ENCODE results near the gene PGAP6. TPM values are rescaled to one million over a fixed set of nuclear protein-coding genes. Genes with fewer than 3 reads are reported as not detected.
"Not testable (repeated sequence)": the region's sequence is repeated elsewhere in the genome, so short reads cannot be mapped to it uniquely, and the experiment has no call there.

Gene PGAP6, protein sequence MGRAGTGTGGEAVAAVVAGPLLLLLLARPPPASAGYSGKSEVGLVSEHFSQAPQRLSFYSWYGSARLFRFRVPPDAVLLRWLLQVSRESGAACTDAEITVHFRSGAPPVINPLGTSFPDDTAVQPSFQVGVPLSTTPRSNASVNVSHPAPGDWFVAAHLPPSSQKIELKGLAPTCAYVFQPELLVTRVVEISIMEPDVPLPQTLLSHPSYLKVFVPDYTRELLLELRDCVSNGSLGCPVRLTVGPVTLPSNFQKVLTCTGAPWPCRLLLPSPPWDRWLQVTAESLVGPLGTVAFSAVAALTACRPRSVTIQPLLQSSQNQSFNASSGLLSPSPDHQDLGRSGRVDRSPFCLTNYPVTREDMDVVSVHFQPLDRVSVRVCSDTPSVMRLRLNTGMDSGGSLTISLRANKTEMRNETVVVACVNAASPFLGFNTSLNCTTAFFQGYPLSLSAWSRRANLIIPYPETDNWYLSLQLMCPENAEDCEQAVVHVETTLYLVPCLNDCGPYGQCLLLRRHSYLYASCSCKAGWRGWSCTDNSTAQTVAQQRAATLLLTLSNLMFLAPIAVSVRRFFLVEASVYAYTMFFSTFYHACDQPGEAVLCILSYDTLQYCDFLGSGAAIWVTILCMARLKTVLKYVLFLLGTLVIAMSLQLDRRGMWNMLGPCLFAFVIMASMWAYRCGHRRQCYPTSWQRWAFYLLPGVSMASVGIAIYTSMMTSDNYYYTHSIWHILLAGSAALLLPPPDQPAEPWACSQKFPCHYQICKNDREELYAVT
- 34.2 and 35.5 TPM in 2 replicates for total RNA-seq (2014; rRNA removed; shearing (Covaris generic); ENCODE audit: low replicate concordance)

DNA sequence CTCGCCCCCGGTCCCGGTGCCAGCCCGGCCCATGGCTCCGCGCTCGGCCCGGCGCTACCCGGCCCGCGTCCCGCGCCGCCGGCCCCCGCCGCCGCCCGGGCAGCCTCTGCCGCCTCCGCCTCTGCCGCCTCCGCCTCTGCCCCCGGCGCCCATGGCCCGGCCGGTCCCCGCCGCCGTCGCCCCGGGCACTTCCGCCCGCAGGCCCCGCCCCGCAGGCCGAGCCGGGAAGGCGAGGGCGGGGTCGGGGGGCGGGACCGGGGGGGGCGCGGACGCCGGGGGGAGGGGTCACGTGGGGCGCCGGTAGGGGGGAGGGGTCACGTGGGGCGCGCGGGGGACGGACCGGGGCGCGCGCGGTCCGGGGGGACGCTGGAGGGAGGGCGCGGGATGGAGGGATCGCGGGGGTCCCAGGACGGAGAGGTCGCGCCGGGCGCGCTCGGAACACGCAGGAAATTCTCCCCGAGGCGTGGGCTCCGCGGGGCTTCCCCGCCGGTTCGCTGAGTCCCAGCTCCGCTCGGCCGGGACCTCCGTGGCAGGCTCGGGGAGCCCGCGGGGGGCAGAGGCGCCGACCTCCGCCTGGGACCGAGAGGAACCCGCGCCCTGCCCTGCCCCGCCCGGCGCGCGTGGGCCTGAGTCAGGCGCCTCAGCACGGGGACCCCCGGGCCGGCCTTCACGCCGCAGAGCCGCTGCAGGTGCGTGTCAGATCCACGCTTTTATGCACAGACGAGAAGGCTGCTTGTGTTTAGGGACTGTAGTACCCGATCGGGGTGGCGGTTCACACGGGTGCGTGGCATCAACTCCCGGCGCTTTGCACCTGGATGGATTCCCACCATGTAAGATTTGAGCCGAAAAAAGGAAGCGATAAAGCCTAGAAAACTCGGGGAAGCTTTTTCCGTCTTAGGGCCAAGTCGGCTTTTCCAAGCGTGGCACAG lies at the start of gene PGAP6:
PGAP6 (minus strand) TSS at position 190 of the 929 bp plus-strand sequence; CDS start at position 33, 157 bp downstream.
- H3K27me3 ChIP-seq = no peaks in the 10 kb centered on the region
- no peaks in the 10 kb centered on the region for H3K9me3 ChIP-seq
- DNase-seq = peak; percentile 63
- H3K36me3 ChIP-seq = no peaks in the 10 kb centered on the region; the same call in none of the 2 replicates
- peak within 1 kb of the TSS; percentile 73 for H3K4me3 ChIP-seq

DNA sequence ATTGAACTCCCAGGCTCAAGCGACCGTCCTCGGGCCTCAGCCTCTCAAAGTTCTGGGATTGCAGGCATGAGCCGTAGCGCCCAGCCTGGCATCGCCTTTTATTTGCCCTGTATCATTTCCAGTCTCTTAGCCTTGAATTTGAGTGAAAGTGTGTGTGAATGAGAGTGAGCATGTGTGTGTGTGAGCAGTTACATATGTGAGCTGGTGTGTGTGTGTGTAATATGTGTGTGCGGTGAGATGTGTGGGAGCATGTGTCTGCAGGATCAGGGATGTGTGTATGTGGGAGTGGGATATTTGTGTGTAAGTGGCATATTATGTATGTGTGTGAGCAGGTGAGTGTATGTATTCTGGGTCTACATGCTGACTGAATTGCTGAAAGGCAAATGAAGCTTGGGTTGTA lies 49.1 kb upstream of the PGAP6 start:
- no peaks in the 10 kb centered on the region for H3K9me3 ChIP-seq
- peaks cover 16% of the 10 kb centered on the region for H3K36me3 ChIP-seq
- no peaks in the 10 kb centered on the region for H3K27me3 ChIP-seq
- DNase-seq = no peak
- H3K4me3 ChIP-seq = no peak overlapping the region

DNA sequence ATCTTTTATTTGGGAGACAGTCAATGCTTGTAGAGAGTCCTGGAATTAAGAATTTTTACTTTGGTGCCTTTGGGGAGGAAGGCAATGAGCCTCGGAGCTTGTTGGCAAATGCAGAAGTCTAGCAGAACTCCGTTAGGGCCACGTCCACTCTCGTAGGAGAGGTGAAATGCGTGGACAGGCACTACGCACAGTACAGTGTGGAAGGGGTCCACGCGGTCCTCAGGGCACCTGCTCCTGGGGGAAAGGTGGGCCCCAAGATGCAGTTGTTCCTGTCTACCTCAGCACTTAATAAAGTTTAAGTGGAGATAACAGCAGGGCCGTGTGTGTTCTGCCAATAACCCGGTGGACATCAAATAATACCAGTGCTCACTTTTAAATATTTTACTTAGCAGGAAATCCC lies 45.5 kb upstream of the PGAP6 start:
- no peaks in the 10 kb centered on the region for H3K9me3 ChIP-seq
- DNase-seq = no peak
- H3K4me3 ChIP-seq = peak overlapping the region; percentile 71
- no peaks in the 10 kb centered on the region for H3K27me3 ChIP-seq
- peaks cover 11% of the 10 kb centered on the region for H3K36me3 ChIP-seq

DNA sequence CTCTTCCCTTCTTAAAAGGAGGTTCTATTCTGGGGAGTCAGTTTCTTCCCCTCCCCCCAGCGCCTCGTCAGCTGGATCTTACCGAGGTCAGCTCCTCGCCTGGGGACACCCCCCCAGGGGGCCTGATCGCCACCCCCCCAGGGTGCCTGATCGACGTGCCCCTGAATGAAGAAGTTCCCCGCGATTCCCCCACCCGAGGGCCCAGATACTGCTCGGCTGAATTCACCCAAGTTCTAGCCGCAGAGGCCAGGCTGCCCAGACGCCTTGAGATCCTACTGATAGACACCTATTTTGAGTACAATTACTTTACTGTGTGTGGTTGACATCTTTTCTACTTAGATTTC lies 45.1 kb upstream of the PGAP6 start:
- peak overlapping the region; percentile 71 for H3K4me3 ChIP-seq
- no peaks in the 10 kb centered on the region for H3K27me3 ChIP-seq
- no peaks in the 10 kb centered on the region for H3K9me3 ChIP-seq
- peaks cover 11% of the 10 kb centered on the region for H3K36me3 ChIP-seq
- no peak for DNase-seq

DNA sequence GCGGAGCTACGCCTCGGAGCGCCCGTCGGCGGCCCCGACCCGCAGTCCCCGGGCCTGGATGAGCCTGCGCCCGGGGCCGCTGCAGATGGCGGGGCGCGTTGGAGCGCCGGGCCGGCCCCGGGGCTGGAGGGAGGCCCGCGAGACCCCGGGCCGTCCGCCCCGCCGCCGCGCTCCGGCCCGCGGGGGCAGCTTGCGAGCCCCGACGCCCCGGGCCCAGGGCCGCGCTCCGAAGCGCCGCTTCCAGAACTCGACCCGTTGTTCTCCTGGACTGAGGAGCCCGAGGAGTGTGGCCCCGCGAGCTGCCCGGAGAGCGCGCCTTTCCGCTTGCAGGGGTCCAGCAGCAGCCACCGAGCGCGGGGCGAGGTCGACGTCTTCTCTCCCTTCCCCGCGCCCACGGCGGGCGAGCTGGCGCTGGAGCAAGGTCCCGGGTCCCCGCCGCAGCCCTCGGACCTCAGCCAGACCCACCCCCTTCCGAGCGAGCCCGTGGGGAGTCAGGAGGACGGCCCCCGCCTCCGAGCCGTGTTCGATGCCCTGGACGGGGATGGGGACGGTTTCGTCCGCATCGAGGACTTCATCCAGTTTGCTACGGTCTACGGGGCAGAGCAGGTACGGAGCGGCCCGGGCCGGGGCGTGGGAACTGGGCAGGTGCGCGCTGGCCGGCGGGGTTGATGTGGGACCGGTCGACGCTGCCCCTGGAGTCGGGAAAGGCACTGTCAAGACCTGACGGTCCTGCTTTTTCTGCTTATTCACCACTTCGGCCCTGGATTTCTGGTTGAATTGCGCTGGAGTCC lies 44.5 kb upstream of the PGAP6 start:
- H3K27me3 ChIP-seq = no peaks in the 10 kb centered on the region
- no peak for DNase-seq
- no peaks in the 10 kb centered on the region for H3K9me3 ChIP-seq
- peaks cover 11% of the 10 kb centered on the region for H3K36me3 ChIP-seq
- peak overlapping the region; percentile 71 for H3K4me3 ChIP-seq

DNA sequence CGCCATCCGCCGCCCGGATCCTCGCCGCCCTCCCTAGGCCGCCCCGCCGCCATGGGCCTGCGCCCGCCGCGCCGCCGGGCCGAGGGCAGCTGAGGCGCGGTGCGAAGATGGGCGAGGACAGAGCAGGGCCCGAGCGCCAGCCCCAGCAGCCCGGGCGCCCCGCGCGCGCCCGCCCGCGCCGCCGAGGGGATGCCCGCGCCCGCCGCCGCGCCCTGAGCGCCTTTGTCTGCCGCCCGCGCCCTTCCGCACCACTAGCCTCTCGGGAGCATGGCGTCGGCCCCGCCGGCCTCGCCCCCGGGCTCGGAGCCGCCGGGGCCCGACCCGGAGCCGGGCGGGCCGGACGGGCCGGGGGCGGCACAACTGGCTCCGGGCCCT lies 43.9 kb upstream of the PGAP6 start:
- DNase-seq = no peak
- no peaks in the 10 kb centered on the region for H3K27me3 ChIP-seq
- H3K4me3 ChIP-seq = peak overlapping the region; percentile 57
- H3K9me3 ChIP-seq = no peaks in the 10 kb centered on the region
- peaks cover 11% of the 10 kb centered on the region for H3K36me3 ChIP-seq

DNA sequence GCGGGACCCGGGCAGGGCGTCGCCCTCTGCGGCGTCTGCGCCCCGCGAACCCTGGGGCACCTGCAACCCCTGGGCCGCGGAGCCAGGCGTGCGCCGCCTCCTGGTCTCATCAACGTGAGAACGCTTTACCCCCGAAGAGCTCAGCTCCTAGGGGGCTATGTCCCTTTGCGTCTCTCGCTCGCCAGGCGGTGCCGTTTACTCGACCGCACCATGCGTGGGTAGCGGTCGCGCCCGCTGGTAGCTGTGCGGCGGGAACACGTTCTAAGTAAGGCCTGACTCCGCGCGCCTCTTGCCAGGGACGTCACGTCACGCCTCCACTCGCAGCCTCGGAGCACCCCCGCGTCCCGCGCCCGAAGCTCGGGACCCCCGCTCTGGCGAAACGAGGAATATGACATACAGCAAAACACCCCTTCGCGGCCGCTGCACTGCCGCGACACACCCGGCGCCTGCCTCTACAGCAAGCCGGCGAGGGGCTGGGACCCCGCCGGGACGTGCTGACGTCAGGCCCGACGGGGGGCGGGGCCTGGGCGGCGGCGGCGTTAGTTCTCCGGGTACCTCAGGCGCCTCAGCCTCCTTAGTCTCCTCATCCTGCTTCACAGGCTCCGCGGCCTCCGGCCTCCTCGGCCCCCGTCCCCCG lies 43.4 kb upstream of the PGAP6 start, which contains the start of gene RAB11FIP3:
RAB11FIP3 (plus strand) TSS at position 568 of the 637 bp plus-strand sequence. CDS start 358 bp downstream, outside the sequence.
- Histone ChIP-seq H3K27me3 (no peaks in the 10 kb centered on the region), H3K36me3 (peaks cover 11% of the 10 kb centered on the region), H3K9me3 (no peaks in the 10 kb centered on the region), H3K4me3 (peak within 1 kb of the TSS; percentile 71)
- DNase-seq = peak; percentile 89

DNA sequence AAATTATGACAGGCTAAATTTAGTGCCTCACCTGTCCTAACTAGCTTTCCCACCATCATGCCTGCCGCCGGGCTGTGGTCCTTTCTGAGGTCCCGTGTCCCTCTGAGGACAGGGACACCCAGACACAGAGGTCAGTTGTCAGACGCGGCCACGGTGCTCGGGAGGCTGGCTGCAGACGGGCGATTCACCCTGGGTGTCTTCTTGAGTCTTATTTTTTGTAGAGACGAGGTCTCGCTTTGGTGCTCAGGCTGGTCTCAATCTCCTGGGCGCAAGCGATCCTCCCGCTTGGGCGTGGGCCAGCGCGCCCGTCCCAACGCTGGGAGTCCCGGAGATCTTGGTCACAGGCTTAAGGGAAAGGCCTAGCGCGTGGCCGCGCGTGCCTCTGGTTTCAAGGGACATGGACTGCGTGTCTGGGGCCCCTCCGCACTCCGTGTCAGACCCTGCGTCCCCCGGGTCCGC lies 42.9 kb upstream of the PGAP6 start:
- Histone ChIP-seq H3K9me3 (no peaks in the 10 kb centered on the region), H3K27me3 (no peaks in the 10 kb centered on the region), H3K36me3 (peaks cover 11% of the 10 kb centered on the region), H3K4me3 (peak overlapping the region; percentile 57)
- peak; percentile 64 for DNase-seq

DNA sequence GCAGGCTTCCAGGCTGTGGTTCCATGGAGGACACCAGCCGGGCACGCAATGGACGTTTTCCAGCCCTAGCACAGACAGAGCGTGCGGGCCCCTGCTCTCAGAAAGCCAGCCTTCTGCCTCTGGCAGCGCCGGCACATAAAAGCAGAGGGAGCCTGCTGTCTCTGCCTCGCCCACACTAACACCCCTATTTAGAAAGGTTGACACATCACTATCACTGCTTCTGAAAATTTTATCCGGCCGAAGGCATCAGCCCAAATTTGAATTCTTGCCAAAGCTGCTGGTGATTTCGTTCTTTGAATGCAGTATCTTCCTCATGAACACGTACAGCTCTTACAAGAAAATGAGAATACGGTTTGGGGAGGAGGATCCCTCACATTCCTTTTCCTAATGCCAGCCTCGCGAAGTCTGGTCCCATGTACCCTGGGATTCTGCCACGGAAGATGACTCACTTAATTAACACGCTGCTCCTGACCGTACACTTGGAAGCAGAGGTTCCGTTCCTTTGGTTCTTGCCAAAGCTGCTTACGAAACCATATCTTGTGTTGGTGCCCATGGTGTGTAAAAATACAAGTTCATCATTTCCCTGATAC lies 42.4 kb upstream of the PGAP6 start:
- Histone ChIP-seq H3K9me3 (no peaks in the 10 kb centered on the region), H3K27me3 (no peaks in the 10 kb centered on the region), H3K4me3 (peak overlapping the region; percentile 57), H3K36me3 (peaks cover 11% of the 10 kb centered on the region)
- peak; percentile 97 for DNase-seq

DNA sequence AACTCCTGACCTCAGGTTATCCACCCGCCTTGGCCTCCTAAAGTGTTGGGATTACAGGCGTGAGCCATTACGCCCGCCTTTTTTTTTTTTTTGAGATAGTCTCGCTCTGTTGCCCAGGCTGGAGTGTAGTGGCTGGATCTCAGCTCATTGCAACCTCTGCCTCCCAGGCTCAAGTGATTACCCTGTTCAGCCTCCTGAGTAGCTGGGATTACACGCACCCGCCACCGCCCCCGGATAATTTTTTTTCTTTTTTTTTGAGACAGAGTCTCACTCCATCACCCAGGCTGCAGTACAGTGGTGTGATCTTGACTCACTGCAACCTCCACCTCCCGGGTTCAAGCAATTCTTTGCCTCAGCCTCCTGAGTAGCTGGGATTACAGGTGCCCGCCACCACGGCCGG lies 40.4 kb upstream of the PGAP6 start:
- H3K36me3 ChIP-seq, H3K27me3 ChIP-seq, DNase-seq, H3K4me3 ChIP-seq, H3K9me3 ChIP-seq: not testable (repeated sequence)

DNA sequence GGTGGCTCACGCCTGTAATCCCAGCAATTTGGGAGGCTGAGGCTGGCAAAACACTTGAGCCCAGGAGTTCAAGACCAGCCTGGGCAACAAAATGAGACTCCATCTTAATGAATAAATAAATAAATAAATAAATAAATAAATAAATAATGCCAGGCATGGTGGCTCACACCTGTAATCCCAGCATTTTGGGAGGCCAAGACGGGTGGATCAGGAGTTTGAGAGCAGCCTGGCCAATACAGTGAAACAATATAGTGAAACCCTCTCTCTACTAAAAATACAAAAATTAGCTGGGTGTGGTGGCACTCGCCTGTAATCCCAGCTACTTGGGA lies 33.4 kb upstream of the PGAP6 start:
- not testable (repeated sequence) for H3K36me3 ChIP-seq, H3K9me3 ChIP-seq, H3K27me3 ChIP-seq, H3K4me3 ChIP-seq, DNase-seq

DNA sequence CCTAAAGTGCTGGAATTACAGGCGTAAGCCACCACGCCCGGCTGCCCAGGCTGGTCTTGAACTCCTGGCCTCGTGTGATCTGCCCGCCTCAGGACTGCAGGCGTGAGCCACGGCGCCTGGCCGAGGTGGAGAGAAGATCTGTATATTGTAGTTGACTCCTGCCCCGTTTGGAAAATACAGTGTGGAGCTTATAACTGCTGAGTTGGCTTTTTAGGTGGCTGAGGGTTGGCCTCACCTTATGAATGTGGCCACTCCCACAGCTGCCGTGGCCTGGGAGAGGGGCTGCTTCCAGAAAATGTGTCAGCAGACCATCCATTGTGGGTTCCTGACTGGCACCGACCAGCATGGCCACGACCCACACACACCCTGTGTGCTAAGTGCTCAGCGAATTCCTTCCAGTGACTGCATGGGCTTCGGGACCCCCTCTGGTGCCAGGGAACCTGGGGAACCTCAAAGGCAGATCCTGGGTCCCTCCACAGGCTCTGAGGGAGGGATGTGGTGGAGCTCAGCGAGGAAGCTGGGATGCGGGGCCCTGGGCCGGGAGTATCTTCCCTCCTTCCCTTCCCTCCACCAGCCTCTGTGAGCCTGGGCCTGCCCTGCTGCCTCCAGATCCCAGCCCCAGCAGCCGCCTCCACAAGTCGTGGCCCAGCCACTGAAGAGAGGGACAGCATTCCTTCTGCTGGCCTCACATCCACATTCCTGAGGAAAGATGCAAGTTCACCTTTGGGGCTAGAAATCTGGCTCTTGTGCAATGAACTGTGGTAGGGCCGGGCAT lies 32.8 kb upstream of the PGAP6 start:
- no peak for DNase-seq

DNA sequence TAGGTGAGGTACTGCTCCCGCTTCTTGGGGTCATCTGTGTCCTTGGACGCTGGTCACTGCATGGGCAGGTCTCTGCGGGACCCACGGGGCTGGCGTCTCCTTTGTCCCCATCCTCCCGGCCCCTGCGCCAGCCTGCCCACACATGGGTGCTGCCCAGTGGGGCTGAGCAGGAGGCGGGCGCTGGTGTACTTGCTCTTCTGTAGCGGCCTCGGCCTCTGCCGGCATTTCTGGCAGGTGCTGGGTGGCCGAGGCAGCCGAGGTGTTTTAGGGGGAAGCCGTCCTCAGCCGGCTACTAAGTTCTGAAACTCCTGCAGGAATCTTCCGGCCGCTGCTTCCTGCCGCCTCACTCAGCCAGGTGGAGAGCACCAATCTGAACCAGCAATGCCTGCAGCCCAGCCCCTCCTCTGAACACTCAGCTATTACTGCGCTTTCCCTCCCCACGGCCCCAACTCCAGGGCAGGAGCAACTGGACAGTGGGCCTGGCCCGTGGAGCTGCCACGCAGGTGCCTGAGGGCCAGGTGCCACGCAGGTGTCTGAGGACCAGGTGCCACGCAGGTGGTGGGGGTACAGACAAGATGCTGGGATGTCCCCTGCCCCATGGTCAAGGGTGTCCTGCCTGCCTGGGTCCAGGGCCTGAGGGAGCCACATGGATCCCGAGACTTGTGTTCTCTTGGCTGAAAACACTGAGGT lies 29.9 kb upstream of the PGAP6 start:
- no peak for DNase-seq
- no peak overlapping the region for H3K4me3 ChIP-seq
- H3K27me3 ChIP-seq = no peaks in the 10 kb centered on the region
- peaks cover 8% of the 10 kb centered on the region for H3K36me3 ChIP-seq
- no peaks in the 10 kb centered on the region; the same call in 1 of the 2 replicates for H3K9me3 ChIP-seq

More for the DNA sequence above, 32.8 kb upstream of the PGAP6 start:
- peaks cover 8% of the 10 kb centered on the region for H3K36me3 ChIP-seq
- no peaks in the 10 kb centered on the region for H3K27me3 ChIP-seq
- H3K9me3 ChIP-seq = no peaks in the 10 kb centered on the region; the same call in 1 of the 2 replicates
- no peak overlapping the region for H3K4me3 ChIP-seq

All from MG63 (cell line).